DOHH2 (cell line): ENCODE results near the gene HOXC9.

Experiments
- CTCF ChIP-seq: fragments of 200-600 bp; sonication (generic); IDR thresholded peaks from one replicate; pipeline ENCODE4 v1.5.1; 2014; ENCODE audit warnings: antibody characterized with exemption, mild to moderate bottlenecking, low read depth, low read length; ENCODE audit not compliant: poor library complexity, severe bottlenecking
- EZH2phosphoT487 ChIP-seq: fragments of 200-600 bp; sonication (generic); IDR thresholded peaks from 2 replicates; pipeline ENCODE4 v1.6.1; 2017; ENCODE audit warnings: borderline replicate concordance, mild to moderate bottlenecking, antibody characterized with exemption, low read length, moderate library complexity, mixed read lengths

- no peak for TF ChIP-seq CTCF
- TF ChIP-seq EZH2phosphoT487: no peak
These were observed 24.8 kb downstream of the HOXC9 start for GRCh38 chr12:54024581-54025305.
